ENCODE results near the gene TMEM145. TPM values are rescaled to one million over a fixed set of nuclear protein-coding genes. Genes with fewer than 3 reads are reported as not detected.
A peak's percentile ranks its signal among the peaks of the same experiment; 100 is the strongest.

Gene TMEM145
- total and polyA plus RNA-seq, 9 of the 15 experiments (the other 6 are each of a cell fraction or from before 2014, with no cell fraction given): 0.80 to 5.5 (median 1.9) TPM; not detected in 3

DNA sequence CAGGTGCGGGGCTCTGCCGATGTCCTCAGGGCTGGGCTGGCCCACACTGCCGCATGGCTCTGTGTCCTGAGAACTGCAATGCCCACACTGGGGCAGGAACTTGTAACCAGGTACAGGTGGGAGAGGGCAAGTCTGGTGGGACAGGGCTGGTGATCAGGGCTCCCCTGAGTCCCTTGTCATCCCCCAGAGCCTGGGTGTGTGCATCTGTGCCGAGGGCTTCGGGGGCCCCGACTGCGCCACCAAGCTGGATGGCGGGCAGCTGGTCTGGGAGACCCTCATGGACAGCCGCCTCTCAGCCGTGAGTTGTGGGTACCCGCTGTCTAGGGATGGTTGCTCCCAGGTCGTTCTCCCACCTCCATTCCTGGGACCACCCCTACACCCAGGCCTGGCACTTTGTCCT, 42.8 kb downstream of the TMEM145 start:
- ChIA-PET CTCF (ENCODE audit: low intra/inter-chr PET ratio) (no interaction called here), POLR2A (no interaction called here)
- H3K79me2 ChIP-seq (ENCODE audit: control insufficient read depth, insufficient read depth, low read length): no peaks in the 10 kb centered on the region
- H3K9me3 ChIP-seq (replicated peaks; ENCODE audit: control insufficient read depth, insufficient read depth, low read depth, low read length): no peaks in the 10 kb centered on the region
- FAIRE-seq (no peak), ATAC-seq (no peak), DNase-seq (ENCODE audit: extremely low read depth in 1 of 4, low spot score in 3 of 4) (no peak)
- H4K20me1 ChIP-seq (replicated peaks; ENCODE audit: control insufficient read depth, insufficient read depth, low read length): no peaks in the 10 kb centered on the region
- H3K4me1 ChIP-seq (replicated peaks in 1 of 2; ENCODE audit: control insufficient read depth in 2 of 2, insufficient read depth in 2 of 2, low read length in 2 of 2): peaks cover 0 to 36% of the 10 kb centered on the region in 2 experiments; a peak in 2 of 5 replicates
- H3K27ac ChIP-seq (ENCODE audit: extremely low read depth, low read depth, low read length): no peak overlapping the region
- H3K9me1 ChIP-seq (ENCODE audit: control insufficient read depth, insufficient read depth, low read length): no peaks in the 10 kb centered on the region
- WGBS (ENCODE audit: insufficient coverage, low coverage, missing lambda C conversion rate): 83% methylated on average over 8 of the region's 12 CpGs
- no peak overlapping the region for H3K4me3 ChIP-seq
- TF ChIP-seq CXXC5 (CRISPR knock-in tag; IDR thresholded peaks at IDR 0.05): no peak
- no peak for TF ChIP-seq ZNF134 (CRISPR knock-in tag; conservative IDR thresholded peaks at IDR 0.05)
- TF ChIP-seq ZNF699 (CRISPR knock-in tag; IDR thresholded peaks at IDR 0.05; ENCODE audit: insufficient replicate concordance): no peak
- no peak for TF ChIP-seq DIDO1 (tag; IDR thresholded peaks at IDR 0.05; ENCODE audit: low read depth)
- TF ChIP-seq, protein P1, sequence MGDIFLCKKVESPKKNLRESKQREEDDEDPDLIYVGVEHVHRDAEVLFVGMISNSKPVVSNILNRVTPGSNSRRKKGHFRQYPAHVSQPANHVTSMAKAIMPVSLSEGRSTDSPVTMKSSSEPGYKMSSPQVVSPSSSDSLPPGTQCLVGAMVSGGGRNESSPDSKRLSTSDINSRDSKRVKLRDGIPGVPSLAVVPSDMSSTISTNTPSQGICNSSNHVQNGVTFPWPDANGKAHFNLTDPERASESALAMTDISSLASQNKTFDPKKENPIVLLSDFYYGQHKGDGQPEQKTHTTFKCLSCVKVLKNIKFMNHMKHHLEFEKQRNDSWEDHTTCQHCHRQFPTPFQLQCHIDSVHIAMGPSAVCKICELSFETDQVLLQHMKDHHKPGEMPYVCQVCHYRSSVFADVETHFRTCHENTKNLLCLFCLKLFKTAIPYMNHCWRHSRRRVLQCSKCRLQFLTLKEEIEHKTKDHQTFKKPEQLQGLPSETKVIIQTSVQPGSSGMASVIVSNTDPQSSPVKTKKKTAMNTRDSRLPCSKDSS (IDR thresholded peaks at IDR 0.05; ENCODE audit: low read depth, partially characterized antibody): no peak
- no peak for TF ChIP-seq ZSCAN32 (CRISPR knock-in tag; IDR thresholded peaks at IDR 0.05)
- no peak for TF ChIP-seq GATA2 (CRISPR knock-in tag; IDR thresholded peaks at IDR 0.05)
- no peak for TF ChIP-seq CBFA2T3 (IDR thresholded peaks at IDR 0.05)
- TF ChIP-seq PHTF2 (CRISPR knock-in tag; IDR thresholded peaks at IDR 0.05): no peak
- no peak for TF ChIP-seq MTA3 (IDR thresholded peaks at IDR 0.05; ENCODE audit: borderline replicate concordance)
- TF ChIP-seq, protein P2, sequence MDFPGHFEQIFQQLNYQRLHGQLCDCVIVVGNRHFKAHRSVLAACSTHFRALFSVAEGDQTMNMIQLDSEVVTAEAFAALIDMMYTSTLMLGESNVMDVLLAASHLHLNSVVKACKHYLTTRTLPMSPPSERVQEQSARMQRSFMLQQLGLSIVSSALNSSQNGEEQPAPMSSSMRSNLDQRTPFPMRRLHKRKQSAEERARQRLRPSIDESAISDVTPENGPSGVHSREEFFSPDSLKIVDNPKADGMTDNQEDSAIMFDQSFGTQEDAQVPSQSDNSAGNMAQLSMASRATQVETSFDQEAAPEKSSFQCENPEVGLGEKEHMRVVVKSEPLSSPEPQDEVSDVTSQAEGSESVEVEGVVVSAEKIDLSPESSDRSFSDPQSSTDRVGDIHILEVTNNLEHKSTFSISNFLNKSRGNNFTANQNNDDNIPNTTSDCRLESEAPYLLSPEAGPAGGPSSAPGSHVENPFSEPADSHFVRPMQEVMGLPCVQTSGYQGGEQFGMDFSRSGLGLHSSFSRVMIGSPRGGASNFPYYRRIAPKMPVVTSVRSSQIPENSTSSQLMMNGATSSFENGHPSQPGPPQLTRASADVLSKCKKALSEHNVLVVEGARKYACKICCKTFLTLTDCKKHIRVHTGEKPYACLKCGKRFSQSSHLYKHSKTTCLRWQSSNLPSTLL (IDR thresholded peaks at IDR 0.05): no peak
- TF ChIP-seq PRMT5 (CRISPR knock-in tag; IDR thresholded peaks at IDR 0.05): no peak
- no peak overlapping the region for H3K4me2 ChIP-seq (ENCODE audit: insufficient read depth, low read length)
- H3K36me3 ChIP-seq (ENCODE audit: control insufficient read depth, insufficient read depth, low read length): peaks cover 4% of the 10 kb centered on the region; the same call in 1 of the 3 replicates
- H2AFZ ChIP-seq (ENCODE audit: low read depth, low read length): no peak overlapping the region
- intact Hi-C loops (cut with micrococcal nuclease) (no loop called here), in situ Hi-C loops (cut with MboI) (no loop called here)
- H3K9ac ChIP-seq (ENCODE audit: insufficient read depth in 1 of 2, low read depth in 2 of 2, low read length in 2 of 2): peak overlapping the region in 1 of 2 experiments; percentile 35; a peak in 1 of 4 replicates
- H3K27me3 ChIP-seq (ENCODE audit: control insufficient read depth in 2 of 2, insufficient read depth in 2 of 2, low read length in 2 of 2): no peaks in the 10 kb centered on the region
- no TSS peak for BruUV-seq (replicated peaks)

Data from K562 (cell line).